ENCODE measurements around the gene TBC1D5.

GRCh38 chr3:17546500-17547255 lies 195.8 kb downstream of the TBC1D5 start:
- TF ChIP-seq ZFX (IDR thresholded peaks at IDR 0.05) (no peak), CTCF (conservative IDR thresholded peaks at IDR 0.05) (no peak)
